Nephron (organoid): Measurements from ENCODE around the gene TMEM129.

Experiments
- H3K27ac Mint-ChIP-seq, 3 experiments: 2 replicates each; pipeline ENCODE4 v1.8.0; 2020; ENCODE audit warnings: mixed read lengths in 3 of 3, mild to moderate bottlenecking in 2 of 3, moderate library complexity in 1 of 3
- H3K27me3 Mint-ChIP-seq: 2 replicates; pipeline ENCODE4 v1.8.0; 2021; ENCODE audit warnings: low read depth, mild to moderate bottlenecking, moderate library complexity, mixed read lengths
- H3K36me3 Mint-ChIP-seq: 2 replicates; pipeline ENCODE4 v1.8.0; 2020; ENCODE audit warnings: low read depth, mixed read lengths
- H3K4me1 Mint-ChIP-seq: 2 replicates; pipeline ENCODE4 v1.8.0; 2020; ENCODE audit warnings: mixed read lengths
- H3K4me3 Mint-ChIP-seq, 3 experiments: 2 replicates each; pipeline ENCODE4 v1.8.0; 2020; ENCODE audit warnings: mild to moderate bottlenecking in 3 of 3, mixed read lengths in 3 of 3, moderate library complexity in 2 of 3
- H3K9me3 Mint-ChIP-seq: 2 replicates; pipeline ENCODE4 v1.8.0; 2020; ENCODE audit warnings: mixed read lengths
- TF ChIP-seq, protein P1 (sequence below), 3 experiments: fragments of 200-600 bp; sonication (generic); IDR thresholded peaks; one replicate each; pipeline ENCODE4 v1.5.0; 2021; ENCODE audit warnings: antibody characterized with exemption in 3 of 3; ENCODE audit not compliant: unreplicated experiment in 3 of 3

Gene TMEM129

GRCh38 chr4:1717129-1718094, 3.7 kb downstream of the TMEM129 start:
- TF ChIP-seq, protein P1, sequence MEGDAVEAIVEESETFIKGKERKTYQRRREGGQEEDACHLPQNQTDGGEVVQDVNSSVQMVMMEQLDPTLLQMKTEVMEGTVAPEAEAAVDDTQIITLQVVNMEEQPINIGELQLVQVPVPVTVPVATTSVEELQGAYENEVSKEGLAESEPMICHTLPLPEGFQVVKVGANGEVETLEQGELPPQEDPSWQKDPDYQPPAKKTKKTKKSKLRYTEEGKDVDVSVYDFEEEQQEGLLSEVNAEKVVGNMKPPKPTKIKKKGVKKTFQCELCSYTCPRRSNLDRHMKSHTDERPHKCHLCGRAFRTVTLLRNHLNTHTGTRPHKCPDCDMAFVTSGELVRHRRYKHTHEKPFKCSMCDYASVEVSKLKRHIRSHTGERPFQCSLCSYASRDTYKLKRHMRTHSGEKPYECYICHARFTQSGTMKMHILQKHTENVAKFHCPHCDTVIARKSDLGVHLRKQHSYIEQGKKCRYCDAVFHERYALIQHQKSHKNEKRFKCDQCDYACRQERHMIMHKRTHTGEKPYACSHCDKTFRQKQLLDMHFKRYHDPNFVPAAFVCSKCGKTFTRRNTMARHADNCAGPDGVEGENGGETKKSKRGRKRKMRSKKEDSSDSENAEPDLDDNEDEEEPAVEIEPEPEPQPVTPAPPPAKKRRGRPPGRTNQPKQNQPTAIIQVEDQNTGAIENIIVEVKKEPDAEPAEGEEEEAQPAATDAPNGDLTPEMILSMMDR (IDR thresholded peaks at IDR 0.05; ENCODE audit: unreplicated experiment in 3 of 3) = no peak
- H3K9me3 Mint-ChIP-seq = no peaks in the 10 kb centered on the region
- no peaks in the 10 kb centered on the region for H3K36me3 Mint-ChIP-seq
- peak overlapping the region; percentile 42 to 88 (median 64) for H3K4me3 Mint-ChIP-seq
- no peak overlapping the region for H3K27ac Mint-ChIP-seq
- peaks cover 10% of the 10 kb centered on the region for H3K4me1 Mint-ChIP-seq
- no peaks in the 10 kb centered on the region for H3K27me3 Mint-ChIP-seq

DNA sequence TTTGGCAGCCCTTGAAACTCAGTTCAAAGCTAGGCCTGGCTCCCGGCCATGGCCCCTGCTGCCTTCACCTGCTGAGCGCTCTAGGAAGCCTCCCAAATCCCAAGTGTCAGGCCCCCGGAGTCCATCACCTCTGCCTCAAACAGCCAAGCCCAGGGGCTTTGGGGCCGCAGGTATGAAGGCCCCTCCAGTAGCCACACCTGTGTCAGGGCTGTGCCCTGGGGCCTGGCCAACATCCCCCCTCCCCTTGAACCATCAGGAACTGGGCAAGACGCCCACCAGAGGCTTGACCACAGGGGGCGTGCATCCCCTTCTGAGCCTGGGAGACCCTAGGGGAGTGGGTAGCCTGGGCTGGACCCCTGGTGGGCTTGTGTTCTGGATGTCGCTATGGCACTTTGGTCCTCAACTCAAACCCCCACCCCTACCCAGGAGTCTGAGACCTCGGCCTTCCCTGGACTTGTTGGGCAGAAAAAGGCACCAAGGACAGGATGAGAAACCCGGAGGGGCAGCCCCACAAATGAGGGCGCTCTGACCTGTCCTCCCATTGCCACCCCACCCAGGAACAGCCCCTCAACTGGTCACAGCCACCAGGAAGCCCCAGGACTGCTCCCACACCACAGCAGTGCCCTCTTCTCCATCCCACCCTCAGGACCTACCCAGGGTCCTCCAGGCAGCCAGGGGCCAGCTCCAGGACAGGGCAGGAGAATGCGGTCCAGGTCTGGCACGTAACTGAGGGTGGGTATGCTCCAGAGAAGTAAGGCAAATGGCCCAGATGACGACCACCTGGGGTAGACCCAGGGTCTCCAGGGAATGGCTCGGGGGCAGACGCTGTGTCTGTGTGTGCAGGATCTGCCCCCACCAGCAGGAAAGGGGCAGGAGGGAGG, 4.8 kb downstream of the TMEM129 start:
- TF ChIP-seq, protein P1 (IDR thresholded peaks at IDR 0.05; ENCODE audit: unreplicated experiment in 3 of 3) = no peak
- H3K9me3 Mint-ChIP-seq = no peaks in the 10 kb centered on the region
- no peak overlapping the region for H3K27ac Mint-ChIP-seq
- H3K36me3 Mint-ChIP-seq = peaks cover 2% of the 10 kb centered on the region
- H3K4me3 Mint-ChIP-seq = peak overlapping the region in 2 of 3 experiments; percentile 41 to 63
- H3K27me3 Mint-ChIP-seq = no peaks in the 10 kb centered on the region
- peaks cover 8% of the 10 kb centered on the region for H3K4me1 Mint-ChIP-seq

DNA sequence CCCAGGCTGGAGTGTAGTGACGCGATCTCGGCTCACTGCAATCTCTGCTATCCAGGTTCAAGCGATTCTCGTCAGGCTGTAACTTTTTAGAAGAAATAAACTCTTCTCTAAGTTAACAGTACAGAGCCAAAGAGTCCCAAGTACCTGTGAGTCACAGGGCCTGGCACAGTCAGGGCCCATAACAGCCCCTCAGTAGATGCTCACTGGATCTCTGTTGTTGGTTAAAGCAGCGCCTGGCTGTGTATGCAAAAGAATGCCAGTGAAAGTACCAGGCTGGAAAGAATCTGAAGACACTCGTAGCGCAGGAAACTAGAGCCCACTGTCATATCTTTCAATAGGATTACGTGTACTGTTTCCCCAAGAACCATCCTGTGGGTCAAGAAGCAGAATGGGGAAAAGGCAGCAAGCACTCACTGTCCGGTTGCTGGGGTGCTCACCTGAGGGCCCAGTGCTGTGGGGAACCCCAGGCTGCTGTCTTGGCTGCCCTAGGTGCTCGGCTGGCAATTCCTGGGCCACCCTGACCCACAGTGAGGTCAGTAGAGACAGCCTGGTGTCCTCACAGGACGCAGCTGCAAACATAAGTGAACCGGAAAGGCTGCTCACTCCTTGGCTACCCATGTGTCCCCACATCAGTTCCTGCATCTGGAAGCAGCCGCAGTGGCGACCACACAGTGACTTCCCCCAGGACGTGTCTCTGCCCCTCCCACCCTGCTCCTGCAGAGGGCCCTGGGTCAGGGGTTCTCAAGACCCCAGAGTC, 5.9 kb downstream of the TMEM129 start:
- Mint-ChIP-seq H3K9me3 (no peaks in the 10 kb centered on the region), H3K27me3 (no peaks in the 10 kb centered on the region), H3K27ac (peak overlapping the region; percentile 29 to 56 (median 41)), H3K36me3 (peaks cover 9% of the 10 kb centered on the region), H3K4me1 (peaks cover 16% of the 10 kb centered on the region), H3K4me3 (peak overlapping the region; percentile 86 to 94 (median 86))
- TF ChIP-seq, protein P1 (IDR thresholded peaks at IDR 0.05; ENCODE audit: unreplicated experiment in 3 of 3) = no peak

DNA sequence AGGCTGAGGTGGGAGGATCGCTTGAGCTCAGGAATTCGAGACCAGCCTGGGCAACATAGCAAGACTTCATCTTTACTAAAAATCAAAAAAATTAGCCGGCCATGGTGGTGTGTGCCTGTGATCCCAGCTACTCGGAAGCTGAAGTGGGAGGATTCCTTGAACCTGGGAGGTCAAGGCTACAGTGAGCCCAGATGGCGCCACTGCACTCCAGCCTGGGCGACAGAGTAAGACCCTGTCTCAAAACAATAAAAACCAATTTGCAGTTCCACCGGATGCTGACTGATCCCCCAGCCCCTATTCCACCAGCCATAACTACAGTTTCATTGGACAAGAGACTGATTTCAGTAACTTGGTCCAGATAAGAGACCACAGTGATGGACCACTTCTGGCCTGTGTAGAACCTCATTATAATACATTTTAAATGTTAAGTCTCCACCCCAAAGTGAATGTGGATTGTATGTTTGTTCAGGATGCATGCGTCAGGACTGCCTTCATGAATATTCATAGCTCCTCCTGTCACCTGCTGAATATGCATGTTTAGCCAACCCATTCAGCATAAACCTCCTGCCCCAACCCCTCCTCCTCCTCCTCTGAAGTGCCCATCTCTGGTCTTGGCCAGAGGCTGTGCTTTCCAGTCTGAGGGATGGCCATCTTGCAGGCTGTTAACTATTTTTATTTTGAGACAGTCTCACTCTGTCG, 6.7 kb downstream of the TMEM129 start:
- Mint-ChIP-seq H3K27me3 (no peaks in the 10 kb centered on the region), H3K4me1 (peaks cover 20% of the 10 kb centered on the region), H3K27ac (peak overlapping the region in 2 of 3 experiments; percentile 29 to 70), H3K36me3 (peaks cover 13% of the 10 kb centered on the region), H3K4me3 (peak overlapping the region; percentile 86 to 94 (median 86)), H3K9me3 (no peaks in the 10 kb centered on the region)
- TF ChIP-seq, protein P1 (IDR thresholded peaks at IDR 0.05; ENCODE audit: unreplicated experiment in 3 of 3) = no peak
